Activated naive CD8-positive, alpha-beta T cell treated with anti-CD3 and anti-CD28 coated beads, Interleukin-2, amount 50 U/mL, for 24 hours (primary cell): ENCODE results near the gene CHST11.
"Not testable (repeated sequence)": the region's sequence is repeated elsewhere in the genome, so short reads cannot be mapped to it uniquely, and the experiment has no call there.

Experiments used
- ATAC-seq: fragments of 150-1000 bp; cut with Tn5 transposase; one replicate; pipeline ENCODE4 v1.10.0; 2021
- DNase-seq: peaks from one replicate; pipeline ENCODE4 v3.0.0; 2021
- H3K27ac Mint-ChIP-seq: one replicate; pipeline ENCODE4 v1.8.0; 2021; ENCODE audit warnings: mild to moderate bottlenecking, mixed read lengths
- H3K27me3 Mint-ChIP-seq: one replicate; pipeline ENCODE4 v1.8.0; 2021; ENCODE audit warnings: mixed read lengths
- H3K36me3 Mint-ChIP-seq: one replicate; pipeline ENCODE4 v1.8.0; 2021; ENCODE audit warnings: low read depth, mixed read lengths
- H3K4me1 Mint-ChIP-seq: one replicate; pipeline ENCODE4 v1.8.0; 2021; ENCODE audit warnings: mixed read lengths
- H3K4me3 Mint-ChIP-seq: one replicate; pipeline ENCODE4 v1.8.0; 2021; ENCODE audit warnings: mild to moderate bottlenecking, moderate library complexity, mixed read lengths
- H3K9me3 Mint-ChIP-seq: one replicate; pipeline ENCODE4 v1.8.0; 2021; ENCODE audit warnings: mixed read lengths

The CHST11 gene

DNA sequence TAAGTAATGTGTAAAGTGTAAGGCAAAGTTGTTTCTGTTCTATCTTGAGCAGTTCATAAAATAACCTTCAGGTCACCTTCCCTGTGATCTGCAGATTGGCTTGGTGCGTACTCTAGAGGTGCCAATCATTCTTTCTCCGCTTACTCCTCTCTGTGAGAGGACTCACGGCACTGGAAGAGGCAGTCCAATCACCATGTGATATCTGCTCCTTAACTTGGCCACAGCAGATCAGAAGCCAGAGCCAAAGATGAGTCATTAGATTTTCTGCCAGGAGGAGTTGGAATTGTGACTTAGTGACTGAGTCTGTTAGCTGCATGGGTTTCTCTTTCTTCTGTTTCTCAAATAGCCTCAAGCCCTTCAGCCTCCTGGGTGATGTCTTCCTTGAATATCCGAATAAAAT, 335.8 kb downstream of the CHST11 start:
- peaks cover 2% of the 10 kb centered on the region for H3K4me1 Mint-ChIP-seq
- DNase-seq (no peak), ATAC-seq (no peak)
- no peaks in the 10 kb centered on the region for H3K27me3 Mint-ChIP-seq
- no peaks in the 10 kb centered on the region for H3K36me3 Mint-ChIP-seq
- H3K4me3 Mint-ChIP-seq = no peak overlapping the region
- H3K9me3 Mint-ChIP-seq = no peaks in the 10 kb centered on the region
- no peak overlapping the region for H3K27ac Mint-ChIP-seq

DNA sequence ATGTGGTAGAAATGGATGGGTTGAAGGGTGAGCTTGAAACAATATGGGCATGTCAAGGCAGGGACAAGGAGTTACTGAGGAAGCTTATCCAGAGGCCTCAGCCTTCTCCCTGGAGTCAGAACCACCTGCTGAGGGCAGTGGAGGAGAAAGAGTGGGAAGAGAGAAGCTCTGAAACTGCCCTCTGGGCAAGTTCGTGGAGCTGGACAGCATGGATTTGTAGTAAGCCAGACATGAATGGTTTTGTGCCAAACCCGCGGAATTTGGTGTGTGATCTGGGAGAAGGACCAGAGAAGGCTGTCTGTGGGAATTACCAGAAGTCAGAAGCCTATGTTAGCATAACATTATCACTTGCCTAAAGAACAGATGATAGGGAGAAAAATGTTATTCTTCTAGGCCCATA, 336.5 kb downstream of the CHST11 start:
- Mint-ChIP-seq H3K9me3 (no peaks in the 10 kb centered on the region), H3K36me3 (no peaks in the 10 kb centered on the region), H3K4me3 (no peak overlapping the region), H3K27ac (no peak overlapping the region), H3K27me3 (no peaks in the 10 kb centered on the region), H3K4me1 (peaks cover 2% of the 10 kb centered on the region)
- DNase-seq (no peak), ATAC-seq (no peak)

DNA sequence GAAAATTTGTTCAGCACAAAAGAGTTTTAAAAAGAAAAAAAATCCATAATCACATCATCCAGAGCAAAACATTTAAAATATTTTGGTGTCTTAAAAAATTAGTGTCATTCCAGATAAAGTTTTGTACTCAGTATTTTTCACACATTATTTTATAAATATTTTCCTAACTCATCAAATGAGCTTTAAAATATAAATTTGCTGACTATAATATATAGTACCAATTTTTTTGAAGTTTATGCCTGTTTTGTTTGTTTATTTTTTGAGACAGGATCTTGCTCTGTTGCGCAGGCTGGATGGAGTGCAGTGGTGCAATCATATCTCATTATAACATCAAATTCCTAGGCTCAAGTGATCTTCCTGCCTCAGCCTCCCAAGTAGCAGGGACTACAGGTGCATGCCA, 337.2 kb downstream of the CHST11 start:
- H3K27me3 Mint-ChIP-seq = no peaks in the 10 kb centered on the region
- no peaks in the 10 kb centered on the region for H3K36me3 Mint-ChIP-seq
- H3K4me1 Mint-ChIP-seq = peaks cover 2% of the 10 kb centered on the region
- H3K4me3 Mint-ChIP-seq = no peak overlapping the region
- DNase-seq (no peak), ATAC-seq (no peak)
- H3K27ac Mint-ChIP-seq = no peak overlapping the region
- H3K9me3 Mint-ChIP-seq = no peaks in the 10 kb centered on the region

DNA sequence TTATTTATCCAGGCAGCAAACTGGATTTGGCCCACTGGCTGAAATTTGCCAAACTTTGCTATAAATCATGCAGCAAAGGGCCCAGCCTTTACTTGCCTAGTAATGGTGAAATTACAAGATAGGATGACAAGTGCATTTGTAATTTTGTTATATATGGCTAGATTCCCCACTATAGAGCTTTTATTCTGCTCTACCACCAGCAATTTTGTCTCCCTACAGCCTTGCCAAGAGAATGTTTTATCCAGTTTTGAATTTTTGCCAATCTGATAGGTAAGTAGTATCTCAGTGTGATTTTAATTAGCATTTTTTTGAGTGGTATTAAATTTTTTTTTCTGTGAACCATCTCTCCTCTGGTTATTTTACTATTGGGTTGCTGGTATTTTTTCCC, 339.7 kb downstream of the CHST11 start:
- no peak overlapping the region for H3K27ac Mint-ChIP-seq
- no peak overlapping the region for H3K4me3 Mint-ChIP-seq
- no peaks in the 10 kb centered on the region for H3K9me3 Mint-ChIP-seq
- H3K27me3 Mint-ChIP-seq = no peaks in the 10 kb centered on the region
- no peaks in the 10 kb centered on the region for H3K4me1 Mint-ChIP-seq
- no peak for DNase-seq
- no peak for ATAC-seq
- no peaks in the 10 kb centered on the region for H3K36me3 Mint-ChIP-seq

DNA sequence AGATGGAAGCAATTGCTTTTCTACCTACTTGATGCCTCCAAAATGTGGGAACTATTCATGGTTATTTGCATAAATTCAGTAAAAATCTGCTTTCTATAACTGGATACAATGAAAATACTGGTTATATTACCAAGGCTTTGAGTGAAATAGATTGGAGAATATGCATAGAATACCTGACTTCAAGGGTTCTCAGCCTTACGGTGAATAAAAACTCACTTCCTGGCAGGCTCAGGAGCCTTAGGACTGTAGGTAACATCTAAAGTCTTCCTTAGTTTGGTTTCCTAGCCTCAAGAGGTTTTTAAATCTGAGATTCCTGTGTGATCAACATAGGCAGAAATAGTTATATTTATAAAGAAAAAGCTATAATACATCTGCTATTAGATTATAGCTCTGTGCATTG, 342.7 kb downstream of the CHST11 start:
- H3K27me3 Mint-ChIP-seq = no peaks in the 10 kb centered on the region
- no peaks in the 10 kb centered on the region for H3K36me3 Mint-ChIP-seq
- no peak overlapping the region for H3K4me3 Mint-ChIP-seq
- H3K9me3 Mint-ChIP-seq = no peaks in the 10 kb centered on the region
- DNase-seq (no peak), ATAC-seq (no peak)
- no peaks in the 10 kb centered on the region for H3K4me1 Mint-ChIP-seq
- no peak overlapping the region for H3K27ac Mint-ChIP-seq

DNA sequence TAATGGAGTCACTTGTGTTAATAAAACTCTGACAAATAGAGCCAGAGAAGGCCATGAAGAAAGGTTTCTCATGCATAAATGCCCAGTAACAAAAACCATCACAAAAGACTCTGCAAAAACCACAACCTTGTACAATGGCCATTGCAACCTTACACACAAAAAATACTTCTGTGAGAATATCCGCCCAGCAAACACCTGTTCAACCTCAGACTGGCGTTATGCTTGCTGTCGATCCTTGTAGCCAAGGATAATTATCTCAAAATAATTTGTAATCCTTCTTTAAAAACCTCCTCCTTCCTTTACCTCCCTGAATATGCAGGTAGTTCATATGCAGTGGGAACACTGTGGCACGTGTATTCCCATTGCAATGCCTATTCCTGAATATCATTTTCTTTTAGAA, 344.3 kb downstream of the CHST11 start:
- DNase-seq (no peak), ATAC-seq (no peak)
- Mint-ChIP-seq H3K4me3 (no peak overlapping the region), H3K9me3 (no peaks in the 10 kb centered on the region), H3K27ac (no peak overlapping the region), H3K36me3 (no peaks in the 10 kb centered on the region), H3K27me3 (no peaks in the 10 kb centered on the region), H3K4me1 (no peaks in the 10 kb centered on the region)

DNA sequence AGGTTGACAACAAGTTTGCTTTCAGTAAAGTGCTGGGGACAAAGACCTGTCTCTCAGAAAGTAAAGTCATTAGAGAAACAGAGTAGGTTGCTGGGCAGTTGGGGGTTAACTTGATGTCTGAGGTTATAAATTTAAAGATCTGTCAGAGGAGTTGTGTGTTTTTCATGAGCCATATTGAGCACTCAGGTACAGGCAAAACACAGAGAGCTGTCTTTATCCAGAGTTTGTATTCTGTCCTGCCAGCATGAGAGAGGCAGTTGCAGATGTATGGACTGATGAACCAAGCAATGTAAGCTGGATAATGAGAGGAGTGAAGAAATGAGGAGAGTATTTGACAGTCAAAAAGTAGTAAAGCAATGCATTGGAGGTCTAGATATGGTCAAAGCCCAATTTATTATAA, 344.7 kb downstream of the CHST11 start:
- DNase-seq (no peak), ATAC-seq (no peak)
- no peaks in the 10 kb centered on the region for H3K9me3 Mint-ChIP-seq
- no peaks in the 10 kb centered on the region for H3K36me3 Mint-ChIP-seq
- no peaks in the 10 kb centered on the region for H3K27me3 Mint-ChIP-seq
- H3K4me3 Mint-ChIP-seq = no peak overlapping the region
- H3K4me1 Mint-ChIP-seq = no peaks in the 10 kb centered on the region
- no peak overlapping the region for H3K27ac Mint-ChIP-seq

DNA sequence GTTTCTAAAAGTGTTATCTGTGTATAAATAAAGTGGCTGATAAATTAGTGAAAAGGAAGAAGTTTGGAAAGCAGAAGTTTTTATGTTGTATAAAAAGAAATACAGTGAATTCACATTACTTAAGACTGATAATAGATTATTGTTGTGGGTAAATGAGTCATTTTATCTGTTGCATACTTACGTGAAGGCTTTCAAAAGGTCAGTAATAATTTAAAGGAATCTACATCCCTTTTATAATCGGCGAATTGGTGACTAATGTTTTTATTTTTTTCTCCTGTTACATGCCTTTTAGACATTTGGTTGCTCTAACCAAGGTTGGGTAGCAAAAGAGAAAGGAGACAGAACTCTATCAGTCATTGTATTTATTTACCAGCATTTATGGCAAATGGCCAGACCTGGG, 345.5 kb downstream of the CHST11 start:
- DNase-seq = no peak
- H3K27ac Mint-ChIP-seq = no peak overlapping the region
- H3K27me3 Mint-ChIP-seq = no peaks in the 10 kb centered on the region
- H3K9me3 Mint-ChIP-seq = no peaks in the 10 kb centered on the region
- no peaks in the 10 kb centered on the region for H3K36me3 Mint-ChIP-seq
- no peaks in the 10 kb centered on the region for H3K4me1 Mint-ChIP-seq
- H3K4me3 Mint-ChIP-seq = no peak overlapping the region
- ATAC-seq = no peak

DNA sequence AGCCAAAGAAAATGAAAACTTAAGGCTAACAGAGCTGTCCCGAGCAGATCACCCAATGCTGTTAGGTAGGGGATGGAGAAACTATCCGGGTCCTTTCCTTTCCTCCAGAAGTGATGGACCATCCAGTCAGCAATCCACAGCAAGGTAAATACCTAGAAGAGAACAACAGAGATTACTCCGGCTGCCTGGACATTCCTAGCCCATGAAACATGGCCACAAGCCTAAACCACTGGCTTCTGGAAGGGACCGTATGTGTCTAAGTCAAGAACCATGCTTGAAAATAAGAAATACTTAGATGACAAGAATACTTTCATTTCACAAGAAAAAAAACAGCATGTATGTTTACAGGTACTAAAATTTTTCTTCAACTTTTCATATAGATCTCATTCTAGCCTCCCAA, 348.4 kb downstream of the CHST11 start:
- ATAC-seq = no peak
- Mint-ChIP-seq H3K27ac (no peak overlapping the region), H3K9me3 (no peaks in the 10 kb centered on the region), H3K27me3 (no peaks in the 10 kb centered on the region), H3K4me3 (no peak overlapping the region), H3K4me1 (peaks cover 3% of the 10 kb centered on the region), H3K36me3 (no peaks in the 10 kb centered on the region)
- no peak for DNase-seq

DNA sequence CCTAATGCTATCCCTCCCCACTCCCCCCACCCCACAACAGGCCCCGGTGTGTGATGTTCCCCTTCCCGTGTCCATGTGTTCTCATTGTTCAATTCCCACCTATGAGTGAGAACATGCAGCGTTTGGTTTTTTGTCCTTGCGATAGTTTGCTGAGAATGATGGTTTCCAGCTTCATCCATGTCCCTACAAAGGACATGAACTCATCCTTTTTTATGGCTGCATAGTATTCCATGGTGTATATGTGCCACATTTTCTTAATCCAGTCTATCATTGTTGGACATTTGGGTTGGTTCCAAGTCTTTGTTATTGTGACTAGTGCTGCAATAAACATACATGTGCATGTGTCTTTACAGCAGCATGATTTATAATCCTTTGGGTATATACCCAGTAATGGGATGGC, 349.4 kb downstream of the CHST11 start:
- not testable (repeated sequence) for H3K36me3 Mint-ChIP-seq, H3K9me3 Mint-ChIP-seq, H3K27ac Mint-ChIP-seq, H3K4me3 Mint-ChIP-seq, DNase-seq, H3K27me3 Mint-ChIP-seq, H3K4me1 Mint-ChIP-seq, ATAC-seq

DNA sequence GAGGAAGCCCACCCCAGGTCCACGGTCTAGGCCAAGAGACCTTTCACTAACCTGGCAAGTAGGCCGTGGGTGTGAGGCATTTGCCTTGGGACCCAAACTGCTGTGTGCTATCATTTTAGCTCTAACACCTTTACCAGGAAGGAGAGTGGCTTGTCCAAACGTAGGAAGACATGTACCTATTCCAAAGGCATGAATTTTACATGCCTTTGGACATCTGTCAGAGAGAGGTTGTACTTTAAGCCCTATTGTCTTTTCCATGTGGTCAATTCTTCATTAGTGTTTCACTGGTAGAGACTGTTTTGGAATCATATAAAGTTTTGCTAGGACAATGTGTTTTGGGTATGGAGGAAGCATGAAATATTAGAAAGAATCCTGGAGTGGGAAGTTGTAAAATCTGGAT, 352.5 kb downstream of the CHST11 start:
- ATAC-seq (no peak), DNase-seq (no peak)
- H3K36me3 Mint-ChIP-seq = no peaks in the 10 kb centered on the region
- H3K4me1 Mint-ChIP-seq = peaks cover 3% of the 10 kb centered on the region
- no peak overlapping the region for H3K4me3 Mint-ChIP-seq
- no peaks in the 10 kb centered on the region for H3K27me3 Mint-ChIP-seq
- no peaks in the 10 kb centered on the region for H3K9me3 Mint-ChIP-seq
- no peak overlapping the region for H3K27ac Mint-ChIP-seq

DNA sequence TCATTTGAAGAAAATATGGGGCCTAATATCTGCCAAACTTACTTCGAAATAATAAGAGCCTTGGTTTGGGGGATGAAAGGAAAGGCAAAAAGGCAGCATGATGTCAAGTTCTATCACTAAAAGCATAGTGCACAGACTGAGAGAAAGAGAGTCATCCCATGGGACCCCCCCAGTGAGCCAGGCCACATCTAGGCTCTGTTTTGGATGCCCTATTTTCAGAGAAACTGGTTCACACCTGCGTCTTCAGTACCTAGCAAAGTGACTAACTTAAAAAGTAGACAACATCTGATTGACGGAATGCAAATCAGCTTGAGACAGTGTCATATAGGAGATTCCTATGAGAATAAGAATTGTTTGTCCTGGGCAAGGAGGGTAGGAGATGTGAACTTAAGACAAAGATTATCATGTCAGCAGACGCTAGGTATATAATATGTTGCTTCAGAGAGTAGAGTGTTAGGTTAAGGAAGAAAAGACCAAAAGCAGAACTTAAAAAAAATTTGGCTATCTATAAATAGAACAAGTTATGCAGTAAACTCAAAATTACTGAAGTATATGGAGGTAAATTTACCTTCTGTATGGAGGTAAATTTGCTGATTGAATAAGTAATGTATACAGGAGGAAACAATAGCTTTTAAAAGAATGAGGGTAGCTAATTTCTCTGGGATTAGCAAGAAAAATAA, 353.1 kb downstream of the CHST11 start:
- Mint-ChIP-seq H3K36me3 (no peaks in the 10 kb centered on the region), H3K27me3 (no peaks in the 10 kb centered on the region)
- no peak for ATAC-seq

More for the DNA sequence above, 353.1 kb downstream of the CHST11 start:
- Mint-ChIP-seq H3K9me3 (no peaks in the 10 kb centered on the region), H3K27ac (no peak overlapping the region), H3K4me1 (peaks cover 3% of the 10 kb centered on the region), H3K4me3 (no peak overlapping the region)
- DNase-seq = no peak
